ENCODE results near the gene DDIT4. TPM values are rescaled to one million over a fixed set of nuclear protein-coding genes. Genes with fewer than 3 reads are reported as not detected.

DDIT4 gene
- total RNA-seq, 4 donors from 2014 or later = 64.5 to 356 (median 150) TPM

- Histone ChIP-seq H3K36me3 (no peaks in the 10 kb centered on the region), H3K27ac (peak overlapping the region; percentile 89 to 94 (median 90)), H3K4me3 (no peak overlapping the region), H3K9me3 (no peaks in the 10 kb centered on the region), H3K27me3 (no peaks in the 10 kb centered on the region), H3K4me1 (peaks cover 61 to 84% (median 71%) of the 10 kb centered on the region in 4 donors)
- DNase-seq = no peak
- WGBS, 2 donors (ENCODE audit: low coverage in 1 of 2) = 30 to 56% methylated on average over 3 to 5 of the region's 5 CpGs
- in situ Hi-C loops (cut with MboI; ENCODE audit: low pct_ligation_motif_present in 1 of 4, low pct_unique_long_range_greater_than_20kb in 1 of 4, low sequenced_read_pairs in 3 of 4) (no loop called here), intact Hi-C loops (cut with DNase I; ENCODE audit: low total_unique reads) (no loop called here)
- TF ChIP-seq POLR2AphosphoS5 (IDR thresholded peaks at IDR 0.05) (no peak), CTCF (IDR thresholded peaks at IDR 0.05) (no peak), EP300 (IDR thresholded peaks at IDR 0.05; ENCODE audit: low read depth) (no peak), POLR2A (IDR thresholded peaks at IDR 0.05) (no peak)
Measured at GRCh38 chr10:72259491-72260238, 14.1 kb upstream of the DDIT4 start.

- in situ Hi-C loops (cut with MboI; ENCODE audit: low pct_ligation_motif_present in 1 of 4, low pct_unique_long_range_greater_than_20kb in 1 of 4, low sequenced_read_pairs in 3 of 4) (no loop called here), intact Hi-C loops (cut with DNase I; ENCODE audit: low total_unique reads) (no loop called here)
- Histone ChIP-seq H3K36me3 (no peaks in the 10 kb centered on the region), H3K4me3 (peak overlapping the region in 3 of 4 donors; percentile 38 to 56 (median 40)), H3K27ac (peak overlapping the region; percentile 89 to 94 (median 90)), H3K27me3 (no peaks in the 10 kb centered on the region), H3K9me3 (no peaks in the 10 kb centered on the region), H3K4me1 (peaks cover 53 to 77% (median 64%) of the 10 kb centered on the region in 4 donors)
- TF ChIP-seq CTCF (IDR thresholded peaks at IDR 0.05) = no peak
- no peak for TF ChIP-seq EP300 (IDR thresholded peaks at IDR 0.05; ENCODE audit: low read depth)
- peak in 1 of 3 donors; percentile 30 for TF ChIP-seq POLR2AphosphoS5 (IDR thresholded peaks at IDR 0.05)
- no peak for TF ChIP-seq POLR2A (IDR thresholded peaks at IDR 0.05)
- 21% methylated on average over 18 of the region's 19 CpGs; no CpG with 5 or more reads in 1 of the 2 donors for WGBS, 2 donors (ENCODE audit: low coverage in 1 of 2)
- DNase-seq = peak; percentile 90
Measured at GRCh38 chr10:72260239-72260975, 13.3 kb upstream of the DDIT4 start.

GRCh38 chr10:72260976-72261783 is 12.5 kb upstream of the DDIT4 start:
- WGBS, 2 donors (ENCODE audit: low coverage in 1 of 2) = 0 to 4% methylated on average over 3 to 25 of the region's 30 CpGs
- Histone ChIP-seq H3K36me3 (no peaks in the 10 kb centered on the region), H3K27ac (peak overlapping the region; percentile 89 to 94 (median 90)), H3K27me3 (no peaks in the 10 kb centered on the region), H3K4me3 (peak overlapping the region; percentile 15 to 56 (median 39)), H3K4me1 (peaks cover 46 to 69% (median 56%) of the 10 kb centered on the region in 4 donors), H3K9me3 (no peaks in the 10 kb centered on the region)
- in situ Hi-C loops (cut with MboI; ENCODE audit: low pct_ligation_motif_present in 1 of 4, low pct_unique_long_range_greater_than_20kb in 1 of 4, low sequenced_read_pairs in 3 of 4) (no loop called here), intact Hi-C loops (cut with DNase I; ENCODE audit: low total_unique reads) (no loop called here)
- peak; percentile 29 for TF ChIP-seq POLR2A (IDR thresholded peaks at IDR 0.05)
- no peak for TF ChIP-seq CTCF (IDR thresholded peaks at IDR 0.05)
- peak in 2 of 3 donors; percentile 35 to 39 for TF ChIP-seq POLR2AphosphoS5 (IDR thresholded peaks at IDR 0.05)
- TF ChIP-seq EP300 (IDR thresholded peaks at IDR 0.05; ENCODE audit: low read depth) = no peak
- DNase-seq = peak; percentile 35
